Esophagus (tissue), 2 donors: ENCODE data around the gene TMEM39B. TPM values are rescaled to one million over a fixed set of nuclear protein-coding genes. Genes with fewer than 3 reads are reported as not detected.
"Not testable (repeated sequence)": the region's sequence is repeated elsewhere in the genome, so short reads cannot be mapped to it uniquely, and the experiment has no call there.

ENCODE experiments used
- H3K27ac ChIP-seq, 2 donors: one replicate each; pipeline ENCODE4 v1.5.1; 2013; ENCODE audit warnings: low read depth in 2 of 2, mild to moderate bottlenecking in 2 of 2, inconsistent platforms in 1 of 2, low read length in 1 of 2, moderate library complexity in 1 of 2
- H3K27me3 ChIP-seq, 2 donors: one replicate each; pipeline ENCODE4 v1.6.1; 2013; ENCODE audit warnings: low read length in 2 of 2, control low read depth in 1 of 2, mild to moderate bottlenecking in 1 of 2; ENCODE audit not compliant: insufficient read depth in 2 of 2, control insufficient read depth in 1 of 2
- H3K36me3 ChIP-seq, 2 donors: one replicate each; pipeline ENCODE4 v1.6.1; 2013; ENCODE audit warnings: low read length in 1 of 2; ENCODE audit not compliant: control insufficient read depth in 2 of 2, insufficient read depth in 2 of 2
- H3K4me1 ChIP-seq, 2 donors: one replicate each; pipeline ENCODE4 v1.6.1; 2013; ENCODE audit warnings: low read length in 1 of 2; ENCODE audit not compliant: control insufficient read depth in 2 of 2, insufficient read depth in 2 of 2
- H3K4me3 ChIP-seq, 2 donors: one replicate each; pipeline ENCODE4 v1.5.1; 2013; ENCODE audit warnings: low read length in 2 of 2, mild to moderate bottlenecking in 2 of 2, low read depth in 1 of 2, moderate library complexity in 1 of 2
- H3K9me3 ChIP-seq, 2 donors: one replicate each; pipeline ENCODE4 v1.6.1; 2013; ENCODE audit warnings: mild to moderate bottlenecking in 2 of 2, low read depth in 1 of 2, low read length in 1 of 2, moderate library complexity in 1 of 2; ENCODE audit not compliant: control insufficient read depth in 2 of 2, insufficient read depth in 1 of 2
- WGBS, 2 donors: extraction: QIAGEN DNeasy Blood & Tissue Kit; methylation state at CpG; one replicate each; pipeline ENCODE4 v1.1.7; 2013; 5-methylcytosine and 5-hydroxymethylcytosine counted together
- polyA plus RNA-seq, 2 donors: library from polyadenylated mRNA; stranded (reverse); fragments of 200-250 nt; gene quantifications; one replicate each; pipeline ENCODE4 v1.2.3, GENCODE V29; 2013
- donor health status: healthy with polysubstance abuse.
- donor health status: Bipolar disorder and iron deficiency.

Gene TMEM39B
- polyA plus RNA-seq, 2 donors = 6.8 to 9.5 TPM

DNA sequence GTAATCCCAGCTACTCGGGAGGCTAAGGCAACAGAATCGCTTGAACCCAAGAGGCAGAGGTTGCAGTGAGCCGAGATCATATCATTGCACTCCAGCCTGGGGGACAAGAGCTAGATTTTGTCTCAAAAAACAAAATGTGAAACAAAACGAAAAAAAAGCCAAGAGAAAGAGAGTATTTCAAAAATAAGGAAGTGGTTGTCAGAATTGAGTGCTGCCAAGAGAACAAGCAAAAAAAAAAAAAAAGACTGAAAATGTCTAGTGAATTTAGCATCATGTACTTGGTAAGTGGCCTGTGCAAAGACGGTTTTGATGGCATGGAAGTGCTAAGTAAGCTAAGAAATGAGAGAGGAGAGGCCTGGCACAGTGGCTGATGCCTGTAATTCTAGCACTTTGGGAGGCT, 49.4 kb downstream of the TMEM39B start:
- Histone ChIP-seq H3K4me1 (no peaks in the 10 kb centered on the region), H3K27ac (no peak overlapping the region), H3K36me3 (no peaks in the 10 kb centered on the region), H3K4me3 (no peak overlapping the region), H3K9me3 (no peaks in the 10 kb centered on the region), H3K27me3 (no peaks in the 10 kb centered on the region)
- 55 to 69% methylated on average over 5 of the region's 5 CpGs for WGBS, 2 donors

DNA sequence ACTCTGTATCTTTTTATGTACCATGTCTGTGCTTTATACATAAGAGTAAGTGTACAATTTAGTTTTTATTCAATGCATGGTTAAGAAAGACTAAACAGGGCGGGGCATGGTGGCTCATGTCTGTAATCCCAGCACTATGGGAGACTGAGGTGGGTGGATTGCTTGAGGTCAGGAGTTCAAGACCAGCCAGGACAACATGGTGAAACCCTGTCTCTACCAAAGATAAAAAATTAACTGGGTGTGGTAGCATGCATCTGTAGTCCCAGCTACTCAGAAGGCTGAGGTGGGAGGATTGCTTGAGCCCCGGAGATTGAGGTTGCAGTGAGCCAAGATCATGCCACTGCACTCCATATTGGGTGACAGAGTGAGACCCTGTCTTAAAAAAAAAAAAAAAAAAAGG, 50.6 kb downstream of the TMEM39B start:
- not testable (repeated sequence) for H3K27me3 ChIP-seq, H3K9me3 ChIP-seq, H3K36me3 ChIP-seq, H3K4me1 ChIP-seq, H3K27ac ChIP-seq, H3K4me3 ChIP-seq
- 93 to 94% methylated on average over 2 of the region's 2 CpGs for WGBS, 2 donors

DNA sequence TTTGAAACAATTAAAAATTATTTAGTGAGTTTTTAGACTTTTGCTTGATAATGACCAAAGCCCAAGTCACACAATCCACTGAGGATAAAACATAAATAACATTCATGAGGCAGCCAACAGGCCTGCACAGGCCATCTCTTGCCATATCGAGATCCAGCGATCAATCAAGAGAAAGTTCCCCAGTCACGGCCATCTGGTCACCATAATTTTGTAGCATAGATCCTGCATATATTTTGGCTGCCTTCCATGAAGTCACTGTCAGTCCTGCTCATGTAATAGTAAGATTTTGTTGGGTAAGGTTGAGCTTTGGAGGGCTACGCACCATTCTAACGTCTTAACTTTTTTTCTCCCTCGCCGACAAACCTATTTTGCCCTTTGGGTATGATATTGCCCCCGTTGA, 52.6 kb downstream of the TMEM39B start:
- no peaks in the 10 kb centered on the region for H3K27me3 ChIP-seq
- H3K4me3 ChIP-seq = no peak overlapping the region
- no peaks in the 10 kb centered on the region for H3K4me1 ChIP-seq
- WGBS, 2 donors = 84 to 86% methylated on average over 8 of the region's 8 CpGs
- no peak overlapping the region for H3K27ac ChIP-seq
- H3K9me3 ChIP-seq = no peaks in the 10 kb centered on the region
- no peaks in the 10 kb centered on the region for H3K36me3 ChIP-seq

DNA sequence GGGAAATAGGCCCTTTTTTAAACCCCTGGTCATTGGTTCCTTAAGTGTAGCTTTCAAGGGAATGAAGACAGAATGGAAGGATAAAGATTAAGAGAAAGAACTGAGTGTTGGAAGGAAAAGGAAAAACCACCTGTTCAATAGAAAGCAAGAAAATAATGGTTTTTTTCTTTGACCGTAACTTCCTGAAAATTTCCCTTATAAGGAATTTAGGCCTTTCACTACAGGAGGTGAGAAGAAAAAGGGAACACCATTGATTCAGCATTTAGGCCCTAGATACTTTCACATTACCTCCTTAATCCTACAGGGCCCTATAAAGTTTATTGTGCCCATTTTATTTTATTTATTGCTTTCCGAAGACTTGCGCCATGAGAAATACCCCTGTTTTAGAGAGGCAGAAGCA, 54.0 kb downstream of the TMEM39B start:
- no peaks in the 10 kb centered on the region for H3K36me3 ChIP-seq
- H3K4me1 ChIP-seq = no peaks in the 10 kb centered on the region
- no peaks in the 10 kb centered on the region for H3K9me3 ChIP-seq
- no peaks in the 10 kb centered on the region for H3K27me3 ChIP-seq
- 94% methylated on average over 3 of the region's 3 CpGs for WGBS, 2 donors
- H3K4me3 ChIP-seq = no peak overlapping the region
- H3K27ac ChIP-seq = no peak overlapping the region

GRCh38 chr1:32127409-32128198, 54.9 kb downstream of the TMEM39B start:
- no peaks in the 10 kb centered on the region for H3K27me3 ChIP-seq
- H3K4me1 ChIP-seq = no peaks in the 10 kb centered on the region
- H3K4me3 ChIP-seq = no peak overlapping the region
- no peak overlapping the region for H3K27ac ChIP-seq
- no peaks in the 10 kb centered on the region for H3K9me3 ChIP-seq
- WGBS, 2 donors = 68 to 75% methylated on average over 4 of the region's 4 CpGs
- no peaks in the 10 kb centered on the region for H3K36me3 ChIP-seq

DNA sequence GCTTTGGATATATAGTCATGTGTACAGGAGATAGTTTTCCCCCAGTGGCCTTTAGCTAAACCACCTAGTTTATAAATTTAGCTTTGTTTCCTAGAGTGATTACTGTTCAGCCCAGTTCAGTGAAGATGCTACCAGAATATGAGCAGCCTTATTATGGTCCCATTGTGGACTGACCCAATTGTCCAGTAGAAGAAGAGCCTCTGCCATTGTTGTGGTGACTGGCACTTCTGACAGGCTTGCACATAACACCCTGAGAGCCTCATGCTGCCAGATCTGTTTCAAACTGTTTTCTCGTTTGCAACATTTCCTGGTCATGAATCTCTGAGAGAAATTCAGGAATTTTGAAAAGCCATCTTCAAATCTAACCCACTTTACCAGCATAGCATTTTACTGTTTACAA, 55.7 kb downstream of the TMEM39B start:
- no peak overlapping the region for H3K4me3 ChIP-seq
- H3K27me3 ChIP-seq = no peaks in the 10 kb centered on the region
- H3K9me3 ChIP-seq = no peaks in the 10 kb centered on the region
- no peaks in the 10 kb centered on the region for H3K36me3 ChIP-seq
- H3K4me1 ChIP-seq = no peaks in the 10 kb centered on the region
- 44 to 61% methylated on average over 1 of the region's 1 CpG for WGBS, 2 donors
- no peak overlapping the region for H3K27ac ChIP-seq

DNA sequence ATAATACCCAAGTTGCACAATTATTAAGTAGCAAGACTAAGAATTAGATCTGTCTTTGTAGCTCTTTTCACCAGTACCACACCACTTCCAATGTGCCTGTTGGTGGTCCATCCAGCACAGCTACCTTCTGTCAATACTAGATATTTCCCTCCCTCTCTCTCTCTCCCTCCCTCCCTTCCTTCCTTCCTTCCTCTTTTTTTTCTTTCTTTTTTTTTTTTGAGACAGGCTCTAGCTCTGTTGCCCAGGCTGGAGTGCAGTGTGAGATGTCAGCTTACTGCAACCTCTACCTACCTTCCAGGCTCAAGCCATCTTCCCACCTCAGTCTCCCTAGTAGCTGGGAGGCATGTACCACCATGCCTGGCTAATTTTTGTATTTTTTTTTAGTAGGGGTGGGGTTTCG, 56.2 kb downstream of the TMEM39B start:
- Histone ChIP-seq H3K27me3 (no peaks in the 10 kb centered on the region), H3K9me3 (no peaks in the 10 kb centered on the region), H3K27ac (no peak overlapping the region), H3K36me3 (no peaks in the 10 kb centered on the region), H3K4me1 (no peaks in the 10 kb centered on the region), H3K4me3 (no peak overlapping the region)
- WGBS, 2 donors = 90 to 92% methylated on average over 1 of the region's 1 CpG

- not testable (repeated sequence) for H3K4me1 ChIP-seq, H3K4me3 ChIP-seq, H3K27me3 ChIP-seq, H3K36me3 ChIP-seq, H3K9me3 ChIP-seq
- WGBS, 2 donors = 87 to 92% methylated on average over 9 of the region's 9 CpGs
- peak overlapping the region; percentile 35 to 76 for H3K27ac ChIP-seq
These were observed 61.2 kb downstream of the TMEM39B start for GRCh38 chr1:32133950-32134280.

- Histone ChIP-seq H3K4me3 (no peak overlapping the region), H3K4me1 (no peaks in the 10 kb centered on the region), H3K27ac (no peak overlapping the region), H3K36me3 (no peaks in the 10 kb centered on the region), H3K27me3 (no peaks in the 10 kb centered on the region), H3K9me3 (no peaks in the 10 kb centered on the region)
- WGBS, 2 donors = 95 to 97% methylated on average over 5 of the region's 5 CpGs
These were observed 64.4 kb downstream of the TMEM39B start for GRCh38 chr1:32137111-32137510.

DNA sequence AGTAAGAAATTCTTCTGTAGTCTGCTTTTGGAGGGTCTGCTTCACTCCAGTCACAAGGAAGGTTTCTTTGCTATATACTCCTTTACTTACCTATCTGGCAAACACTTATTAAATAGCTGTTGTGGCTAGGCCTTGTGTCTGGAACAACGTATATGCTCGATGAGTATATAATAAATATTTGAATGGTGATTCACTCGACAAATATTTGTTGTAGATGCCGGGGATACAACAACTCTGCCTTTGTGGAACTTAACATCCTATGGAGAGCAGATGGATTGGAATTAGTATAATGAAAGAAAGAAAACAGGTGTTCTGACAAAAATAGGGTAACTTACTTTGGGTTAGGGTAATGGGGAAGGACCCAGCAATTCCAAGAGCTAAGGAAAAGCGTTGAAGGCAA, 66.2 kb downstream of the TMEM39B start:
- Histone ChIP-seq H3K4me3 (no peak overlapping the region), H3K4me1 (no peaks in the 10 kb centered on the region), H3K27me3 (no peaks in the 10 kb centered on the region), H3K27ac (no peak overlapping the region), H3K9me3 (no peaks in the 10 kb centered on the region), H3K36me3 (no peaks in the 10 kb centered on the region)
- WGBS, 2 donors = 52 to 55% methylated on average over 5 of the region's 5 CpGs
